GM19397 (cell line): ENCODE data around the gene TRIM49.
"Not testable (repeated sequence)": the region's sequence is repeated elsewhere in the genome, so short reads cannot be mapped to it uniquely, and the experiment has no call there.

Experiments
- ATAC-seq: cut with Tn5 transposase; IDR thresholded peaks from one replicate; pipeline ENCODE4 v1.9.1; 2021; ENCODE audit warnings: mild to moderate bottlenecking, moderate library complexity; ENCODE audit not compliant: unreplicated experiment

Gene TRIM49, protein sequence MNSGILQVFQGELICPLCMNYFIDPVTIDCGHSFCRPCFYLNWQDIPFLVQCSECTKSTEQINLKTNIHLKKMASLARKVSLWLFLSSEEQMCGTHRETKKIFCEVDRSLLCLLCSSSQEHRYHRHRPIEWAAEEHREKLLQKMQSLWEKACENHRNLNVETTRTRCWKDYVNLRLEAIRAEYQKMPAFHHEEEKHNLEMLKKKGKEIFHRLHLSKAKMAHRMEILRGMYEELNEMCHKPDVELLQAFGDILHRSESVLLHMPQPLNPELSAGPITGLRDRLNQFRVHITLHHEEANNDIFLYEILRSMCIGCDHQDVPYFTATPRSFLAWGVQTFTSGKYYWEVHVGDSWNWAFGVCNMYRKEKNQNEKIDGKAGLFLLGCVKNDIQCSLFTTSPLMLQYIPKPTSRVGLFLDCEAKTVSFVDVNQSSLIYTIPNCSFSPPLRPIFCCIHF

DNA sequence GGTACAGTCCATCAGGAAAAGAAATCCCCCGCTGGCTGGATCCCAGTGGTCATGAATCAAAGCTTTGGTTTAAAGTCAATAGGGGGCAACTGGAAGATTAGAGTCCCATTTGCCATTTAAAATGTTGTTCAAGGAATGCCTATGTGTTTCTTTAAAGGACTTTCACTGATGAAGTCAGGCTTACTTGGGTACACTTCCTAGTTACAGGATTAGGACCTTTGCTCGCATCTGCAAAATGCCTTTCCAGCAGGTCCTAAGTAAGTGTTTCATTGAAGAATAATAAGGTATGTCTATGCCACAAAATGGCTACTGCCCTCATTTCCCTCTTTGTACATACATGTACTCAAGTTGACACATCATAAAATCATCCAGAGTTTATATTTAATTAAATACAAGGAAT lies at the start of gene TRIM49:
Gene TRIM49 (minus strand): TSS at position 101 of the 400 bp plus-strand sequence. CDS start 4,106 bp downstream, outside the sequence.
- not testable (repeated sequence) for ATAC-seq

DNA sequence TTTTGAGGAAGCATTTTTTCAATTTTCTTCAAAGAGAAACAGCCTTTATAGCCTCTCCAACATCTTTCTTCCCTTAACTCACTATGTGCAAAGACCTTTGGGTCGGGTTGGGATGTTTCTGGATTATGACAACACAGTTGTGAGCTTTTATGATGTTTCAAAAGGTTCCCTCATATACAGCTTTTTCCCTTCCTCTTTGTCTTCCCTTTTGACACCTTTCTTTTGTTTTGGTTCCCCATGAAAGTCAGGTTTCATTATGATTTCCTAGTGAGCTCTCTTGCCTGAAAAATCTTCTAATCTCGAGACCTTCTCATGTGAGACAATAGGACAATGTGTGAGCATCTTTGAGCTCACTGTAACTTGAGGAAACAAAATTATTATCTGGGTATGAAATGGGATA lies 18.3 kb upstream of the TRIM49 start:
- ATAC-seq, result not testable (repeated sequence)

DNA sequence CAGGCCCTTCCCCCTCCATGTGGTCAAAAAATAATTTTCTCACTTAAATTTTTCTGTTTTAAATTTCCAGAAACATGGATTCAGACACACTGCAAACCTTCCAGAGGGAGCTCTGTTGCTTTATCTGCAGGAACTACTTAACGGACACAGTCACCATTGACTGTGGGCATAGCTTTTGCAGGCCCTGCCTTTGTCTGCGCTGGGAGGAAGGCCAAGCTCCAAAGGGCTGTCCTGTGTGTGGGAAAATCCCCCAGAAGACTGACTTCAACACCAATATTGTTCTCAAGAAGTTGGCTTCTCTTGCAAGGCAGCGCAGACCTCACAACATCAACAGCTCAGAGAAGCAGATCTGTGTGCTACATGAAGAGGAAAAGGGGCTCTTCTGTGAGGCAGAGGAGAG lies 11.6 kb upstream of the TRIM49 start:
- not testable (repeated sequence) for ATAC-seq

DNA sequence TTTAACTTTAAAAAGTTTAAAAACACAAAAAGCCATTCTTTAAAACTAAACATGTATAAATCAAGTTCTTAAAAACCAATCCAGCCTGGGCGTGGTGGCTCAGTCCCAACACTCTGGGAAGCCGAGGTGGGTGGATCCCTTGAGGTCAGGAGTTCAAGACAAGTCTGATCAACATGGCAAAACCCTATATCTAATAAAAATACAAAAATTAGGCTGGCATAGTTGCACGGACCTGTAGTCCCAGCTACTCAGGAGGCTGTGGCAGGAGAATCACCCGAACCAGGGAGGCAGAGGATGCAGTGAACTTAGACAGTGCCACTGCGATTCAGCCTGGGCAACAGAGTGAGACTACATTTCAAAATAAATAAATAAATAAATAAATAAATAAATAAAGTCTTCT lies 5.2 kb upstream of the TRIM49 start:
- ATAC-seq, result not testable (repeated sequence)

DNA sequence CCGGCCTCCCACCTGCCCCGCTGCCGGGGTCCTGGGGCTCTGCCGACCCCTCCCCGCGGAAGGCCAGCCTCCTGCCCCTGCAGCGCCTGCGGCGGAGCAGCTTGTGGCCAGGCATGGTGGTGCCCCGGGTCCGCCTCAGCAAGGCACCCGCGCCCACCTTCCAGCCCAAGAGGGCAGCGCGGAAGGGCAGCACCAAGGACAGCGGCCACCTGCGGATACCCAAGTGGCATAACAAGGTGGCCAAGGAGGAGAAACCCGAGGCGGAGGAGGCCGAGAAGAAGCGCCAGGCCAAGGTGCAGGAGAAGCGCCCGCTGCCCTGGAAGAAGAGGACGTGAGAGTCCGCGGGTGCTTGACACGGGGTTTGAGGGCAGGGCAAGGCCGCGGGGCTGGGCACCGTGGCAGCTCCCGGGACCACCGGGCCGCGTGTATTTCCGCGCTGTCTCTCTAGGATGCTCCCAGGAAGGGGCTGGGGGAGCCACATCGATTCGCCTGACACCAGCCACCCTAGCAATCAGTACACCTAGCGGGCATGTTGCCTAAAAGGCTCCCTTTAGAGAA lies 20.8 kb downstream of the TRIM49 start:
- ATAC-seq, result not testable (repeated sequence)

DNA sequence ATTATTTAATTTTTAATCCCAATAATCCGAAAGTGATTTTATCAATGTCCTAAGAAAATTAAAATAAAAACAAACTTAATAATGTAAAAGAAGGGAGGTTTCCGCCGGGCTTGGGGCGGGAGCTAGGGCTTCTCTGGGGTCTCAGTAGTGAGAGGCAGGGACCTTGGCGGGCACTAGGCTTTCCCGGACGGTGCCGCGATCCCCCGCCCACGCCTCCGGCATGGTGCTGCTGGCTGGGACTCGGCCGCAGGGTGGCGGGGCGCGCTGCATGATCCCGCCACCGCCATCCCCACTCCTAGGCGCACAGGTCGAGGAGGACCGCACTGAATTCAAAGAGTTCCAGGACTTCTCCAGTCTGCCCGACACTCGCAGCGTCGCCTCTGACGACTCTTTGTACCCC lies 22.6 kb downstream of the TRIM49 start:
- not testable (repeated sequence) for ATAC-seq

DNA sequence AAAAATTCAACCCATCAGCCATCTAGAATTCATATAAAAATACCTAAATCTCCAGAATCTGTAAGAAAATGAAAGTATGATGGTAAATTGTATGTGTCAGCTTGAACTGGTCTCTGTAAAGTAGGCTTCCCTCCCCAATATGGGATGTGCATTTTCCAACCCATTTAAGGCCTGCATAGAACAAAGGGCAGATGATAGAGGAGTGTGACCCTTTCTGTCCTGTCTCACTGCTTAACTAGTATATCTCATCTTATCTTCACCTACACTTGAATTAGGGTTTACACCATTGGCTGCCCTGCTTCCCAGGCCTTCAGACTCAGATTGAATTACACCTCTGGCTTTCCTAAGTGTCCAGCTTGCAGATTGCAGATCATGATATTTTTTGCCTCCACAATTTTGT lies 57.6 kb downstream of the TRIM49 start:
- ATAC-seq, result not testable (repeated sequence)
